ENCODE results near the gene OPA1.
"Not testable (repeated sequence)": the region's sequence is repeated elsewhere in the genome, so short reads cannot be mapped to it uniquely, and the experiment has no call there.

The OPA1 gene

GRCh38 chr3:193590088-193590856, 2.7 kb upstream of the OPA1 start:
- no peak for DNase-seq

GRCh38 chr3:193593668-193594030, 641 bp downstream of the OPA1 start:
- no peak for DNase-seq

- DNase-seq: no peak
Observed at GRCh38 chr3:193594946-193595689, 2.1 kb downstream of the OPA1 start.

GRCh38 chr3:193595939-193596487, 3.0 kb downstream of the OPA1 start:
- no peak for DNase-seq

GRCh38 chr3:193598202-193598601, 5.2 kb downstream of the OPA1 start:
- no peak for DNase-seq

DNA sequence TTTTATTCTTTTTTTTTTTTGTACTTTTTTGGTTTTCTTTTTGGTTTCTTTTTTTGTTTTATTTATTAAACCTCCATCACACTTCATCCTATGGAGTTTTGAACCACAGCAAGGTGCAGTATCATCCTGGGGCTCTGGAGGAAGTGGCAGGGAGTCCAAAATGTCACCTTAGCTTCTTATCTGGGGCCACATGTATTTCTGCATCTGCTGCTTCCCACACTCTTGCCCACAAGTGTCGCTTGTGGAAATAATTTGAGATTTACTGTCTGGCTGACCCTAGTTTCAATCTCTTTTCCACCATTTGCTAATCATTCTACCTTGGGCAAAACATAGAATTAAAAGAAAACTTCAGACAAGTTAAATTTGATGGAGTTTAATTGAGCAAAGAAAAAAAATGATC, 6.4 kb downstream of the OPA1 start:
- DNase-seq: no peak

DNA sequence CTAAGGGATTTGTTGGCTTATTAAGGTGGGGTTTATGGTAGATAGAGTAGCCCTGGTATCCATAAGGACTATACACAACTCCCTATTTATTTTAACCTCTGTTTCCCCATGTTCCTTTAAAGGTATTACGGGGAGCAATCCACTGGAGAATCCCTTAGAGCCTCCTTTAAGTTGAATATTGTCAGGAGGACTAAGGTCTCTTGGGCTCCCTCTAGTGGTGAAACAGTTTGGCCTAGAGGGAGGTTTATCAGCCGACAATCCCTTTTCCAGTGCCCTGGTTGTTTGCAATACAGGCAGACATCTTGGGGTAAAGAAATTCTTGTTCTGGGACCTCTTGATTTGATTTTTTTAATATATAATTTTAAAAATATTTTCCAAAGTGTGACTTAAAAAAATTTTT, 12.9 kb downstream of the OPA1 start:
- peak; percentile 30 to 32 for DNase-seq

DNA sequence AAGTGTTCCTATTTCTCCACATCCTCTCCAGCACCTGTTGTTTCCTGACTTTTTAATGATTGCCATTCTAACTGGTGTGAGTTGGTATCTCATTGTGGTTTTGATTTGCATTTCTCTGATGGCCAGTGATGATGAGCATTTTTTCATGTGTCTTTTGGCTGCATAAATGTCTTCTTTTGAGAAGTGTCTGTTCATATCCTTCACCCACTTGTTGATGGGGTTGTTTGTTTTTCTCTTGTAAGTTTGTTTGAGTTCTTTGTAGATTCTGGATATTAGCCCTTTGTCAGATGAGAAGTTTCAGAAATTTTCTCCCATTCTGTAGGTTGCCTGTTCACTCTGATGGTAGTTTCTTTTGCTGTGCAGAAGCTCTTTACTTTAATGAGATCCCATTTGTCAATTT, 13.9 kb downstream of the OPA1 start:
- not testable (repeated sequence) for DNase-seq

DNA sequence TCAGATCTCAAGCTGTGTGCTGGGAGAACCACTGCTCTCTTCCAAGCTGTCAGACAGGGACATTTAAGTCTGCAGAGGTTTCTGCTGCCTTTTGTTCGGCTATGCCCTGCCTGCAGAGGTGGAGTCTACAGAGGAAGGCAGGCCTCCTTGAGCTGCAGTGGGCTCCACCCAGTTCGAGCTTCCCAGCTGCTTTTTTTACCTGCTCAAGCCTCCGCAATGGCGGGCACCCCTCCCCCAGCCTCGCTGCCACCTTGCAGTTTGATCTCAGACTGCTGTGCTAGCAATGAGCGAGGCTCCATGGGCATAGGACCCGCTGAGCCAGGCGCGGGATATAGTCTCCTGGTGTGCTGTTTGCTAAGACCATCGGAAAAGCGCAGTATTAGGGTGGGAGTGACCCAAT, 17.5 kb downstream of the OPA1 start:
- not testable (repeated sequence) for DNase-seq

GRCh38 chr3:193614430-193614829, 21.4 kb downstream of the OPA1 start:
- DNase-seq: no peak

GRCh38 chr3:193617628-193618027, 24.6 kb downstream of the OPA1 start:
- DNase-seq: no peak

GRCh38 chr3:193620057-193620456, 27.0 kb downstream of the OPA1 start:
- DNase-seq: no peak

GRCh38 chr3:193620650-193621049, 27.6 kb downstream of the OPA1 start:
- no peak for DNase-seq

DNA sequence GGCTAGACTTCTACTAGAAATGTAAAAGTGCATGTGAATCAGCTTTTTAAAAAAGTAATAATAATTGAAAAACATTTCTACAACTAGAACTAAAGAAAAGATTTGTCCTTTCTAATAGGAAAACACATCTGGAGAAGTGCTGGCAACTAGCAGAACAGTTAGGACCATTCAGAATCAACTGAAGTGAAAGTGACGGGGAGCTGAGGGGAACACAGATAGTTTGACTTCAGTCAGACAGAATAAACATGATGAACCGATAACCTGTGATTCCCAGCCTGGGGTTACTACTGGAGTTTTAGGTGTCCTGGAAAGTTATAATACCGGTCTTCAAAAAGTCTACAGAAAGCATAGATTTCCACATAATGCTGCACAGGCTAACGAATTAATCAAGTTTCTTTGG, 28.1 kb downstream of the OPA1 start:
- DNase-seq: no peak

GRCh38 chr3:193630005-193630404, 37.0 kb downstream of the OPA1 start:
- DNase-seq: no peak

GRCh38 chr3:193637831-193638230, 44.8 kb downstream of the OPA1 start:
- DNase-seq: no peak

DNA sequence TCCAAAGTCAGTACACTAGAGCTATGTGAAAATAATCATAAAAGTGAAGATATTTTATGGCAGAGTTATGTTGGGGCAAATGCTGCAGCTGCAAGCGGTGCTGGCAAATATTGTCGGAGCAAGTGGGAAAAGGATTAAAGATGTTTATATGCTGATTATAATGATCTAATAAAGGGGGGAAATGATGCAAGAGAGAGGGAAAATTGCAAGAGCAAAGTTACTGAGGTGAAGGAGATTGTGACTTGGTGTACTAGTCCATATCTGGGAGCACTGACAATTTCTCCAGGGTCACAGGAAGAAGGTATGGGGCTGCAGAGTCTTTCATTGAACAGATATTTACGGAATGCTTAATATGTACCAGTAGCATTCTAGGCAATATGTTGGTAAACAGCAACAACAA, 45.8 kb downstream of the OPA1 start:
- DNase-seq: no peak

GRCh38 chr3:193640165-193640715, 47.2 kb downstream of the OPA1 start:
- DNase-seq: no peak

GRCh38 chr3:193640728-193641439, 47.9 kb downstream of the OPA1 start:
- no peak for DNase-seq

DNA sequence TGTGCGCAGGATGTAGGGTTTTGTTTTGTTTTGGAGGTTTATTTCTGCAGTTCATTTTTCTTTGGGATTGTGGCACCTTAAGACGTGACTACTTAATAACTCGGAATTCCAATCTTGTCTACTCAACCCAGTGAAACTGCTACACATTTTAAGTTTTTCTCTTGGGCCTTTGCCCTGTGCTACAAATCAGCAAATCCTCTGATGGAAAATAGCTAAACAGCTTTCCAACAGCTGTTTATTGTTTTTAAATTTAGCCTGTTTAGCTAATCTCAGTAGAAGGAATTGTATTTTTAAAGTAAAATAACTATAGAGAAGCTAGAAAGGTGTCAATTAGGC, 48.4 kb downstream of the OPA1 start:
- DNase-seq: no peak

DNA sequence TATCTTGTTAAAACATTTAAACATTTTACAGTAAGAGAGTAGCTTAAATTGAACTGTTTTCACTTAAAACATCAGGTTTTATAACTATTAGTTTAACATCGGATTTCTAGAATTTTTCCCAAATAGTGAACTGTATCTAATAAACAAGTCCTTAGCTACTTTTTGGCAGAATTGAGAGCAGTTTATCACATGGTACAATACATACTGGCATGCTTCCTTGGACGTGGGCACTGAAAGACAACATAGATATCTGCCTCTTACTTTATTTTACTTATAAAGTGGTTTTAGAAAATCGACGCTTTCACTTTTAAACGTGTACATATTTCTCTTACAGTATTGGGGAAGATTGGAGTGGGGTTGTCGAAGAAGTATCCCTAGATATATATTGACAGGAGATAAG, 52.8 kb downstream of the OPA1 start:
- DNase-seq: no peak

- no peak for DNase-seq
Observed at GRCh38 chr3:193648542-193649076, 55.6 kb downstream of the OPA1 start.

GRCh38 chr3:193650585-193650984, 57.6 kb downstream of the OPA1 start:
- DNase-seq: no peak
